HUES48 (cell line): ENCODE data around the gene ELMOD3.
"Not testable (repeated sequence)": the region's sequence is repeated elsewhere in the genome, so short reads cannot be mapped to it uniquely, and the experiment has no call there.

Experiments
- H3K27ac ChIP-seq: one replicate; pipeline ENCODE4 v1.7.0; 2013; ENCODE audit warnings: low read depth, low read length, inconsistent platforms
- H3K27me3 ChIP-seq: 2 replicates; pipeline ENCODE4 v1.6.1; 2013; ENCODE audit warnings: mild to moderate bottlenecking, low read length; ENCODE audit not compliant: control insufficient read depth, insufficient read depth
- H3K36me3 ChIP-seq: 2 replicates; pipeline ENCODE4 v1.6.1; 2013; ENCODE audit warnings: low read length; ENCODE audit not compliant: control insufficient read depth, insufficient read depth
- H3K4me1 ChIP-seq: 2 replicates; pipeline ENCODE4 v1.6.1; 2013; ENCODE audit warnings: mild to moderate bottlenecking, low read length; ENCODE audit not compliant: control insufficient read depth, insufficient read depth
- H3K4me3 ChIP-seq: 2 replicates; pipeline ENCODE4 v1.5.1; 2013; ENCODE audit warnings: mild to moderate bottlenecking, low read depth, low read length
- H3K9ac ChIP-seq: 2 replicates; pipeline ENCODE4 v1.6.1; 2013; ENCODE audit warnings: mild to moderate bottlenecking, low read depth, low read length, moderate library complexity
- H3K9me3 ChIP-seq: 2 replicates; pipeline ENCODE4 v1.6.1; 2013; ENCODE audit warnings: low read length; ENCODE audit not compliant: control insufficient read depth, insufficient read depth

ELMOD3 gene

DNA sequence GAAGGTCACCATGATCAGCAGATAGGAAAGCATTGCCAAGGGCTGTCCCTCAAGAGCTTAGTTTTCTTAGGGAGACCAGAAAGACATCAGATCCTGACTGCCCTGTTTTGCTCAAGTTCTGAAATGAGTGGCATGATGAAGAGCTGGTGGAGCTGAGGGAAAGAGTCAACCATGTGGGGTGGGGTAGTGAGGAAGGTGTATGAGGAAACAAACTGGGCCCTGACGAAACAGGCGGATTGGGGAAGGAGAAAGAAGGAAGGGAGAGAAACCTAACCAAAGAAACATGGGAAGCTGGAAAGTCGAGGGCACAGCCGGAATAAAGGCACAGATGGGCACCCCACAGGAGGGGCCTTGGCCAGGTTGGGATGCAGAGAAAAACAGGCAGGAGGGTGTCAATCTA is 34.8 kb upstream of the ELMOD3 start:
- no peaks in the 10 kb centered on the region for H3K9me3 ChIP-seq
- H3K4me3 ChIP-seq: no peak overlapping the region
- H3K36me3 ChIP-seq: peaks cover 74% of the 10 kb centered on the region
- H3K4me1 ChIP-seq: no peaks in the 10 kb centered on the region
- no peaks in the 10 kb centered on the region for H3K27me3 ChIP-seq
- no peak overlapping the region for H3K9ac ChIP-seq
- H3K27ac ChIP-seq: no peak overlapping the region

DNA sequence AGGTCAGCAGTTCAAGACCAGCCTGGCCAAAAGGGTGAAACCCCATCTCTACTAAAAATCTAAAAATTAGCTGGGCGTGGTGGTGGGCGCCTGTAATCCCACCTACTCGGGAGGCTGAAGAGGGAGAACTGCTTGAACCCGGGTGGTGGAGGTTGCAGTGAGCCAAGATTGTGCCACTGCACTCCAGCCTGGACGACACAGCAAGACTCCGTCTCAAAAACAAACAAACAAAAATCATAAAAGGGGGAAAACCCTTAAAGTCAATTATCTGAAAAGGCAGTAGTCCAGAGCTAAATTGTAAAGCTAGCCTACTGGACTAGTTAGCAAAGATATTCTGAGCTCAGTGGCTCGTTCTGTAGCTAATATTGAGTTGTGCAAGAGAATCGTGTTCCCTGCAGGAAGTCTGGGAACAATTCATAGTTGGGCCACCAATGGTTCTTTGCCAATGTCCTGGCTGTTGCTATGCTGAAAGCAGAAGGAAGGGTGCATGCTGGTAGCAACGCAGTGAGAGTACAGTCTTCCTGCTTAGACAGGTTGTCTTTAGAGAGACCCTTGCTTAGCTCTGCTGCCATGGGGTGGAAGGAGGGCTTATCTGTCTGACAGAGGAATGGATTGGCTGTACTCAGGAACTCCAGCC is 31.1 kb upstream of the ELMOD3 start:
- Histone ChIP-seq H3K27me3 (no peaks in the 10 kb centered on the region), H3K9ac (no peak overlapping the region), H3K4me3 (no peak overlapping the region), H3K36me3 (peaks cover 75% of the 10 kb centered on the region), H3K9me3 (no peaks in the 10 kb centered on the region), H3K4me1 (peaks cover 15% of the 10 kb centered on the region), H3K27ac (no peak overlapping the region)

DNA sequence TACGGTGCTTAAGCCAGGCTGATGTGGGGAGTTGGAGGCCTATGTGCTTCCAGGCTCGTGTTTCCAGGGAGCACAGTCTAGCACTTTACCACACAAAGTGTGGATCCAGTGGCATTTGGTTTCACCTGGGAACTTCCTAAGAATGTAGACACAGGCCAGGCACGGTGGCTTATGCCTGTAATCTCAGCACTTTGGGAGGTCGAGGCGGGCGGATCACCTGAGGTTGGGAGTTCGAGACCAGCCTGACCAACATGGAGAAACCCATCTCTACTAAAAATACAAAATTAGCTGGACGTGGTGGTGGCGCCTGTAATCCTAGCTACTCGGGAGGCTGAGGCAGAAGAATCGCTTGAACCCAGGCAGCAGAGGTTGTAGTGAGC is 30.6 kb upstream of the ELMOD3 start:
- peaks cover 70% of the 10 kb centered on the region for H3K36me3 ChIP-seq
- peaks cover 20% of the 10 kb centered on the region for H3K4me1 ChIP-seq
- not testable (repeated sequence) for H3K9ac ChIP-seq, H3K4me3 ChIP-seq, H3K27ac ChIP-seq, H3K9me3 ChIP-seq, H3K27me3 ChIP-seq

DNA sequence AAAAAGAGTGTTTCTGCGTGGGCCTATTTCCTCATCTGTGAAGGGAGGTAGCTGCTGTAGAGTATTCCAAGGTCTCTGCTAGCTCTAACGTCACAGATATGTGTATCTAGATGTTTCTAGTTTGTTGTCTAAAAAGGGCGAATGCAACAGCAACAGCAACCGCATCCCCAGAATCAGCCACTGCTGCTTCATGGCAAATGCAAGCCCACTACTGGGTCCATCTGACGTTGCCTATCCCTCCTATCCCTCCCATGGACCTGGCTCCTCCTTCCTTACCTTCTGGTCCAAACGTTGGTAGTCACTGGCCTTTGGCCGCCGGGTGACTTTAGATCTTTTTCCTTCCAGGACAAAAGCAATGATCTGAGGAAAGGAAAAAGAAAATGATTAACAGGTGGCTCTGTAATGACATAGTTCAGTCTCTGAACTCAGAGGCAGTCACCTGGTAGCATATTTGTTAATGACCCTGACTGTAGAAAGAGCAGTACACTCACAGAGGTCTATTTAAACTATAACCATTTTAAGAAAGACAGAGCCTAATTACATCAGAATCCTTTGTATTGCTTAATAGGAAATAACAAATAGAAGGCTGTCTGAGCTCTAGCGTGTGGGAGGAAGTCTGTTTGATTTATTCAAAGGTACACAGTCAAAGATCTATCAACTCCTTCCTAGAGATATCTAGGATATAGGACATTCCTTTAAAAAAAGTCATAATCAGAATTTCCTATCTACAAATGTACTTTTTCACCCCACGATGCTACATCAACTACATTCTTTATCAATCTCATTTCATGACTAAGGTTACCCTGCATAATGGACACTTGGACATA is 29.7 kb upstream of the ELMOD3 start:
- H3K27me3 ChIP-seq: no peaks in the 10 kb centered on the region
- H3K4me3 ChIP-seq: no peak overlapping the region
- no peak overlapping the region for H3K27ac ChIP-seq
- H3K4me1 ChIP-seq: peaks cover 20% of the 10 kb centered on the region
- H3K36me3 ChIP-seq: peaks cover 65% of the 10 kb centered on the region
- no peak overlapping the region for H3K9ac ChIP-seq
- no peaks in the 10 kb centered on the region for H3K9me3 ChIP-seq

DNA sequence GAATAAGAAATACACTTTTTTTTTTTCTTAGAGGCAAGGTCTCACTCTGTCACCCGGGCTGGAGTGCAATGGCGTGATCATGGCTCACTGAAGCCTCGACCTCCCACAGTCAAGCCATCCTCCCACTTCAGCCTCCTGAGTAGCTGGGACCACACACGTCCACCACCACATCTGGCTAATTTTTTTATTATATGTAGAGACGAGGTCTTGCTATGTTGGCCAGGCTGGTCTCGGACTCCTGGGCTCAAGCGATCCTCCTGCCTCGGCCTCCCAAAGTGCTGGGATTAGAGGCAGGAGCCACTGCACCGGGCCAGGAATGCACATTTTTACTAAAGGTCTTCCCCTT is 29.1 kb upstream of the ELMOD3 start:
- no peak overlapping the region for H3K9ac ChIP-seq
- H3K27ac ChIP-seq: no peak overlapping the region
- H3K9me3 ChIP-seq: no peaks in the 10 kb centered on the region
- no peaks in the 10 kb centered on the region for H3K27me3 ChIP-seq
- peaks cover 59% of the 10 kb centered on the region for H3K36me3 ChIP-seq
- H3K4me1 ChIP-seq: peaks cover 20% of the 10 kb centered on the region
- H3K4me3 ChIP-seq: no peak overlapping the region

DNA sequence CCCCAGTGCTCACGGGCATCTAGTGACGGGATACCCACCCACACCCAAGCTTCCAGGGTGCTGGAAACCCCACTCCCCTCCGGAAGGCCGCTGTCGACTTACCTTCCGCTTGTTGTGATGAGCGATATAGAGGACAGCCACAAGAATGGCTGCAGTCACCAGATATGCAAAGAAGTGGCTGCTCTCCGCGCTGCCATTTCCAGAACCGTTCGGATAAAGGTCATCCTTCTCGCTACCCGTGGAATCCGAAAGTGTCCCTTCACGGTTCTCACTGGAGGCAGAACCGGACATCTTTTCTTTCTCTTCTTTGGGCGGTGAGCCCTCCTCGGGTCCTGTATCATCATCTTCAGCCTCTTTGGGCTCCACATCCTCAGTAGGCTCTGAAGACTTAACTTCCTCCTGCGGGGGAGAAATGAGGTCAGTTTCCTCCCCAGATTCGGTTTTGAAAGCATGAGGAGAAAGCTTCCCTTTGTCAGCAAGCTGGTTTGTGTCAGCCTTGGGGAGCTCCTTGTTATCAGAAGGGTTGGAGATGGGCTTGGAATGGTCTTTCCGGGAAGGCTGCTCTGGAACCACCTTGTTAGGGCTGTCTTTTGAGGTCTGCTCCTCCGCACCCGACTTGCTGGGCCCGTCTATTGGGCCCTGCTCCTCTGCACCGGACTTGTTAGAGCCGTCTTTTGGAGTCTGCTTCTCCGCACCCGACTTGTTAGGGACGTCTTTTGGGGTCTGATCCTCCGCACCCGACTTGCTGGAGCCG is 28.0 kb upstream of the ELMOD3 start:
- H3K9me3 ChIP-seq: no peaks in the 10 kb centered on the region
- H3K4me1 ChIP-seq: peaks cover 21% of the 10 kb centered on the region
- H3K9ac ChIP-seq: peak overlapping the region; percentile 57; the same call in 1 of the 2 replicates
- no peaks in the 10 kb centered on the region for H3K27me3 ChIP-seq
- peak overlapping the region; percentile 86 for H3K4me3 ChIP-seq
- H3K36me3 ChIP-seq: peaks cover 47% of the 10 kb centered on the region
- H3K27ac ChIP-seq: no peak overlapping the region

DNA sequence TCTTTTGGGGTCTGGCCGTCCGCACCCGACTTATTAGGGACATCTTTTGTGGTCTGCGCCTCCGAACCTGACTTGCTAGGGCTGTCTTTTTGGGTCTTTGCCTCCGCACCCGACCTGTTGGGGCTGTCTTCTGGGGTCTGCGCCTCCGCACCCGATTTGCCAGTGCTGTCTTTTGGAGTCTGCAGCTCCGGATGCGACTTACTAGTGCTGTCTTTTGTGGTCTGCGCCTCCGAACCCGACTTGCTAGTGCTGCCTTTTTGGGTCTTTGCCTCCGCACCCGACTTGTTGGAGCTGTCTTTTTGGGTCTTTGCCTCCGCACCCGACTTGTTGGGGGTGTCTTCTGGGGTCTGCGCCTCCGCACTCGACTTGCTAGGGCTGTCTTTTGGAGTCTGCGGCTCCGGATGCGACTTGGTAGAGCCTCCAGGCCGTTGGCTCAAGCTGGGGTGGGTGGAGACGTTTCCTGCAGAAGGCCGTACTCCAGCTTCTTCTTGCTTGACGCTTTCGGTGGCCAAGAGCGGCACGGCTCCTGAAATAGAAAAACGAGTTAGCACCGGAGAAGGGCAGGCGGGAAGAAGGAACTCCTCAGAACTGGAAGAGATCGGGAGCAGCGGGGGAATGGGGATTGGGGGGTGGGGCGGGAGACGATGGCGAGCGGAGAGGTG is 27.3 kb upstream of the ELMOD3 start:
- Histone ChIP-seq H3K36me3 (peaks cover 40% of the 10 kb centered on the region), H3K9ac (peak overlapping the region; percentile 98), H3K9me3 (no peaks in the 10 kb centered on the region), H3K4me1 (peaks cover 22% of the 10 kb centered on the region), H3K27me3 (no peaks in the 10 kb centered on the region), H3K27ac (peak overlapping the region; percentile 51), H3K4me3 (peak overlapping the region; percentile 86)

DNA sequence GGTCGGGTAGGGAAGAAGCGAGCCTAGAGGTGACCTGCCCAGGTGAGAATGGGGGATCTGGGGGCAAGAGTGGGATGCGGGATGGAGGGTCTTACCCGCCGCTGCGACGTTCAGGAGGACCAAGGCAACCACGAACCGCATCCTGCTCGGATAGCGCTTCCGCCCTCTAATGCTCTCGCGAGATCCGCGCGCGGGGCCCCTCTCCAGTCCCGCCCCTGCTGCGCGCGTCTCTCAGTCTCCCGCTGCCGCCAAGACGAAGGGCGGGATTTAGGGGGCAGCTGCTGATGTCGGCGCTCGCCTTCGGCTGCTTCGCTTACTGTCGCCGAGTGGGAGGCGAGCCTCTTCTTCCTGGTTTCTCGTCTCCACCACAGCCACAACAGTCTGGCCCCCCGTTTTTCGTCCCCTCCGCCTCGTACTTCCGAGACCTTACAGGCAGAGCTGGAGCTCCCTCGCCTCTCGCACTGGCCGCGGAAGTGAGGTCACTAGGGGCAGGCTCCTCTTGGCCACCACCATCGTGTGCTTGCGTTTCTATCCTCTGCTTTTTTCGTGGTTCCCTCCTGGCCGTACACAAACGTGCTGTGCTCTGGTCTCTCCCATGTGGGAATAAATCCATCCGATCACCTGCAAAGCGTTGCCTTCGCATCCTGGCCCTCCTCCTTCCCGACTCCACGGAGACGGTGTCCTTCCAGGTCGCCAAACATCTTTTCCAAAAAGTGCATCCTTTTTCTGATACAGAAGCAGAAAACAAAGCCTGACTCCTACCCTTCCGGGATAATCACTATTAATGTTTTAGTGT is 26.5 kb upstream of the ELMOD3 start, which contains the start of gene TGOLN2:
TSS of gene TGOLN2 (minus strand) at position 168 of the 796 bp plus-strand sequence. CDS start at position 141, 27 bp downstream.
- H3K9ac ChIP-seq: peak within 1 kb of the TSS; percentile 98
- H3K27ac ChIP-seq: peak within 1 kb of the TSS; percentile 95
- peaks cover 33% of the 10 kb centered on the region for H3K36me3 ChIP-seq
- peak within 1 kb of the TSS; percentile 86 for H3K4me3 ChIP-seq
- H3K4me1 ChIP-seq: peaks cover 22% of the 10 kb centered on the region
- H3K9me3 ChIP-seq: no peaks in the 10 kb centered on the region
- H3K27me3 ChIP-seq: no peaks in the 10 kb centered on the region

DNA sequence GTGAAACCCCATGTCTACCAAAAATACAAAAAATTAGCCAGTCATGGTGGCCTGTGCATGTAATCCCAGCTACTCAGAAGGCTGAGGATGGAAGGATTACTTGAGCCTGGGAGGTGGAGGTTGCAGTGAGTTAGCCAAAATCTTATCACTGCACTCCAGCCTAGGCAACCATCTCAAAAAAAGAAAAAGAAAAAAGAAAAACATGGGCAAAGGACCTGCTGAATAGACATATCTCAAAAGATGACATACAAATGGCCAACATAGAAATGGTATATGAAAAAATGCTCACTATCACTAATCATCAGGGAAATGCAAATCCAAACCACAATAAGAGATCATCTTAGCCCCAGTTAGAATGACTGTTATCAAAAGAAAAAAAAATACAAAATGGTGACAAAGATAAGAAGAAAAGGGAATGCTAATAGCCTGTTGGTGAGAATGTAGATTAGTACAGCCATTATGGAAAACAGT is 25.4 kb upstream of the ELMOD3 start:
- Histone ChIP-seq H3K4me3 (no peak overlapping the region), H3K27me3 (no peaks in the 10 kb centered on the region), H3K4me1 (peaks cover 22% of the 10 kb centered on the region), H3K36me3 (peaks cover 22% of the 10 kb centered on the region), H3K9ac (no peak overlapping the region), H3K27ac (no peak overlapping the region), H3K9me3 (no peaks in the 10 kb centered on the region)

DNA sequence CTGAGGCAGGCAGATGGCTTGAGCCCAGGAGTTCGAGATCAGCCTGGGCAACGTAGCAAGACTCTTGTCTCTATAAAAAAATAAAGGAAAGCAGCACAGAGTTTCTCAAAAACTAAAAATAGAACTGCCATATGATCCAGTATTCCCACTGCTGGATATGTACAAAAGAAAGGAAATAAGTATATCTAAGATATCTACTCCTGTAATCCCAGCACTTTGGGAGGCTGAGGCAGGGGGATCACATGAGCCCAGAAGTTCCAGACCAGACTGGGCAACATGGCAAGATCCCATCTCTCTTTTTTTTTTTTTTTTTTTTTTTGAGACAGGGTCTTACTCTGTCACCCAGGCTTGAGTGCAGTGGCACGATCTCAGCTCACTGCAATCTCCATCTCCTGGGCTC is 24.9 kb upstream of the ELMOD3 start:
- H3K9me3 ChIP-seq, H3K4me3 ChIP-seq, H3K27ac ChIP-seq, H3K9ac ChIP-seq, H3K27me3 ChIP-seq: not testable (repeated sequence)
- Histone ChIP-seq H3K4me1 (peaks cover 22% of the 10 kb centered on the region), H3K36me3 (peaks cover 17% of the 10 kb centered on the region)
